Endothelial cell of umbilical vein (primary cell): ENCODE measurements around the gene INHBB. TPM values are rescaled to one million over a fixed set of nuclear protein-coding genes. Genes with fewer than 3 reads are reported as not detected.

ENCODE experiments used
- BruUV-seq: library from RNA; stranded (reverse); fragments of 400-500 nt; replicated peaks from 2 replicates; lab custom pipeline; 2021; lab: Mats Ljungman, UMichigan
- CTCF ChIA-PET: fragments of 300-600, 350-600 bp; sonication (Branson Sonifier 250); formaldehyde crosslinking; loops from one replicate; lab custom pipeline; 2021; ENCODE audit warnings: antibody characterized with exemption, inconsistent platforms; lab: Charles Lee
- POLR2A ChIA-PET: fragments of 300-600, 350-600 bp; sonication (Branson Sonifier 250); formaldehyde crosslinking; loops from one replicate; lab custom pipeline; 2021; ENCODE audit warnings: antibody characterized with exemption, inconsistent platforms; lab: Charles Lee
- DNase-seq: peaks from one replicate; pipeline ENCODE4 v3.0.0-alpha.2; 2011; ENCODE audit warnings: low read depth, low spot score
- FAIRE-seq: peaks from 2 replicates; lab custom pipeline; 2011; peaks lifted over from hg19 to GRCh38; lab: Jason Lieb, UNC
- H2AFZ ChIP-seq: 2 replicates; pipeline ENCODE4 v1.6.0; 2012; ENCODE audit warnings: low read depth, low read length, control low read depth, inconsistent platforms
- H3K27ac ChIP-seq: 2 replicates; pipeline ENCODE4 v1.5.1; 2011; ENCODE audit warnings: low read depth, mild to moderate bottlenecking, control low read depth, low read length, moderate library complexity; ENCODE audit not compliant: insufficient read depth
- H3K27me3 ChIP-seq, 2 experiments: 2 replicates each; pipeline versions ENCODE4 v1.6.0 to v1.6.1; 2011; ENCODE audit warnings: low read length in 2 of 2, mixed read lengths in 1 of 2; ENCODE audit not compliant: control insufficient read depth in 2 of 2, insufficient read depth in 2 of 2
- H3K36me3 ChIP-seq, 2 experiments: 2 replicates in 1 of 2; 3 replicates in 1 of 2; pipeline ENCODE4 v1.5.1; 2011; ENCODE audit warnings: low read length in 2 of 2, mild to moderate bottlenecking in 1 of 2, moderate library complexity in 1 of 2; ENCODE audit not compliant: control insufficient read depth in 2 of 2, insufficient read depth in 2 of 2; ENCODE audit errors: extremely low read depth in 1 of 2
- H3K4me1 ChIP-seq: 3 replicates; pipeline ENCODE4 v1.5.1; 2011; ENCODE audit warnings: mild to moderate bottlenecking, low read length; ENCODE audit not compliant: control insufficient read depth, insufficient read depth; ENCODE audit errors: extremely low read depth
- H3K4me2 ChIP-seq: 2 replicates; pipeline ENCODE4 v1.6.1; 2011; ENCODE audit warnings: low read length, control low read depth, mixed read lengths; ENCODE audit not compliant: insufficient read depth
- H3K4me3 ChIP-seq, 3 experiments: fragments of 200-600 bp in 1 of 3; sonication (generic), shearing (Covaris generic) in 1 of 3; replicated peaks in 1 of 3; 2 replicates each; pipeline ENCODE4 v1.5.1; 2011 to 2016; ENCODE audit warnings: control low read depth in 3 of 3, low read length in 3 of 3, mild to moderate bottlenecking in 2 of 3, inconsistent platforms in 1 of 3, low read depth in 1 of 3, moderate library complexity in 1 of 3; ENCODE audit not compliant: insufficient read depth in 1 of 3
- H3K79me2 ChIP-seq: 2 replicates; pipeline ENCODE4 v1.6.0; 2012; ENCODE audit warnings: low read length, inconsistent platforms; ENCODE audit not compliant: control insufficient read depth, insufficient read depth
- H3K9ac ChIP-seq: replicated peaks from 2 replicates; pipeline ENCODE3; 2011; ENCODE audit warnings: low read length, control low read depth; ENCODE audit not compliant: insufficient read depth; ENCODE audit errors: extremely low read depth
- H3K9me1 ChIP-seq: replicated peaks from 3 replicates; pipeline ENCODE4 v1.6.0; 2011; ENCODE audit warnings: mild to moderate bottlenecking, low read length; ENCODE audit not compliant: control insufficient read depth, insufficient read depth; ENCODE audit errors: extremely low read depth
- H3K9me3 ChIP-seq: replicated peaks from 2 replicates; pipeline ENCODE4 v1.5.1; 2012; ENCODE audit warnings: low read length, inconsistent platforms; ENCODE audit not compliant: control insufficient read depth, insufficient read depth
- H4K20me1 ChIP-seq: replicated peaks from 2 replicates; pipeline ENCODE3; 2011; ENCODE audit warnings: mild to moderate bottlenecking, low read length; ENCODE audit not compliant: control insufficient read depth, insufficient read depth; ENCODE audit errors: extremely low read depth
- EZH2 ChIP-seq: IDR thresholded peaks from 2 replicates; pipeline ENCODE4 v1.6.1; 2012; ENCODE audit warnings: borderline replicate concordance, low read depth, mild to moderate bottlenecking, moderate library complexity, low read length, inconsistent platforms; ENCODE audit not compliant: severe bottlenecking
- FOS ChIP-seq: IDR thresholded peaks from 2 replicates; pipeline ENCODE4 v1.6.1; 2011; ENCODE audit warnings: mild to moderate bottlenecking, low read length, moderate library complexity, borderline replicate concordance; ENCODE audit not compliant: insufficient read depth
- GATA2 ChIP-seq: IDR thresholded peaks from 2 replicates; pipeline ENCODE4 v1.7.0; 2011; ENCODE audit warnings: low read depth, mild to moderate bottlenecking, moderate library complexity, mixed read lengths, low read length; ENCODE audit not compliant: insufficient read length, insufficient read depth
- JUN ChIP-seq: IDR thresholded peaks from 2 replicates; pipeline ENCODE4 v1.6.1; 2011; ENCODE audit warnings: borderline replicate concordance, low read depth; ENCODE audit not compliant: insufficient read length, insufficient read depth
- MYC ChIP-seq: IDR thresholded peaks from one replicate; pipeline ENCODE4 v1.6.1; 2011; ENCODE audit warnings: mild to moderate bottlenecking, low read depth, low read length
- POLR2A ChIP-seq: IDR thresholded peaks from 2 replicates; pipeline ENCODE4 v1.6.1; 2012; ENCODE audit warnings: low read depth, mild to moderate bottlenecking, control low read depth, low read length
- POLR2AphosphoS5 ChIP-seq: IDR thresholded peaks from 2 replicates; pipeline ENCODE4 v1.6.1; 2012; ENCODE audit warnings: low read depth, mild to moderate bottlenecking, control low read depth, low read length, moderate library complexity; ENCODE audit not compliant: insufficient read depth
- dilution Hi-C: fragments of 300-500 bp; cut with MboI; formaldehyde crosslinking; loops from one replicate; pipeline ENCODE4 v1.15.0; 2019; ENCODE audit warnings: low sequenced_read_pairs; ENCODE audit not compliant: extremely low pct_ligation_motif_present
- intact Hi-C: fragments of 100-400 bp; cut with micrococcal nuclease; formaldehyde crosslinking; loops from one replicate; pipeline ENCODE4 v1.10.0; 2022
- polyA plus RNA-seq, 4 experiments: library from polyadenylated mRNA; depleted of rRNA in 3 of 4; stranded (reverse) in 3 of 4; unstranded in 1 of 4; fragments of >200 nt; gene quantifications; 2 replicates each; pipeline versions ENCODE4 v1.2.1 to v1.2.3, GENCODE V29; 2011 to 2012; ENCODE audit warnings: missing spikeins in 1 of 4
- total RNA-seq: library from RNA; stranded (reverse); gene quantifications from 2 replicates; pipeline ENCODE4 v1.2.3, GENCODE V29; 2021
- TF ChIP-seq, protein P1 (sequence below): IDR thresholded peaks from 2 replicates; pipeline ENCODE4 v1.6.1; 2011; ENCODE audit not compliant: insufficient read depth, insufficient read length
- TF ChIP-seq, protein P2 (sequence below), 2 donors: IDR thresholded peaks; 1 replicate in 1 of 2; 2 replicates in 1 of 2; pipeline ENCODE4 v1.5.1; 2011; ENCODE audit warnings: low read length in 2 of 2, mild to moderate bottlenecking in 2 of 2, moderate library complexity in 2 of 2, control low read depth in 1 of 2, inconsistent platforms in 1 of 2, low read depth in 1 of 2; ENCODE audit not compliant: insufficient read depth in 1 of 2; ENCODE audit errors: extremely low read depth in 1 of 2

INHBB gene
- total and polyA plus RNA-seq, 2 donors (not counting 3 experiments of a cell fraction or from before 2014, with no cell fraction given) = 0.11 to 1.8 TPM

GRCh38 chr2:120360307-120360855 is 14.4 kb downstream of the INHBB start:
- no peak for TF ChIP-seq MYC
- no peak for TF ChIP-seq FOS
- TF ChIP-seq, protein P1, sequence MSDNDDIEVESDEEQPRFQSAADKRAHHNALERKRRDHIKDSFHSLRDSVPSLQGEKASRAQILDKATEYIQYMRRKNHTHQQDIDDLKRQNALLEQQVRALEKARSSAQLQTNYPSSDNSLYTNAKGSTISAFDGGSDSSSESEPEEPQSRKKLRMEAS = no peak
- TF ChIP-seq EZH2 = no peak
- no peak for TF ChIP-seq GATA2
- TF ChIP-seq, protein P2, sequence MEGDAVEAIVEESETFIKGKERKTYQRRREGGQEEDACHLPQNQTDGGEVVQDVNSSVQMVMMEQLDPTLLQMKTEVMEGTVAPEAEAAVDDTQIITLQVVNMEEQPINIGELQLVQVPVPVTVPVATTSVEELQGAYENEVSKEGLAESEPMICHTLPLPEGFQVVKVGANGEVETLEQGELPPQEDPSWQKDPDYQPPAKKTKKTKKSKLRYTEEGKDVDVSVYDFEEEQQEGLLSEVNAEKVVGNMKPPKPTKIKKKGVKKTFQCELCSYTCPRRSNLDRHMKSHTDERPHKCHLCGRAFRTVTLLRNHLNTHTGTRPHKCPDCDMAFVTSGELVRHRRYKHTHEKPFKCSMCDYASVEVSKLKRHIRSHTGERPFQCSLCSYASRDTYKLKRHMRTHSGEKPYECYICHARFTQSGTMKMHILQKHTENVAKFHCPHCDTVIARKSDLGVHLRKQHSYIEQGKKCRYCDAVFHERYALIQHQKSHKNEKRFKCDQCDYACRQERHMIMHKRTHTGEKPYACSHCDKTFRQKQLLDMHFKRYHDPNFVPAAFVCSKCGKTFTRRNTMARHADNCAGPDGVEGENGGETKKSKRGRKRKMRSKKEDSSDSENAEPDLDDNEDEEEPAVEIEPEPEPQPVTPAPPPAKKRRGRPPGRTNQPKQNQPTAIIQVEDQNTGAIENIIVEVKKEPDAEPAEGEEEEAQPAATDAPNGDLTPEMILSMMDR (IDR thresholded peaks at IDR 0.05; ENCODE audit: extremely low read depth in 1 of 2, insufficient read depth in 1 of 2, low read depth in 1 of 2, low read length in 2 of 2) = no peak
- no peak for TF ChIP-seq JUN
- no peak for TF ChIP-seq POLR2A
- TF ChIP-seq POLR2AphosphoS5 = no peak
- intact Hi-C loops (no loop called here), dilution Hi-C loops (no loop called here)
- no peaks in the 10 kb centered on the region for H3K4me1 ChIP-seq
- BruUV-seq = no TSS peak
- CTCF ChIA-PET = interaction anchor here (1.0 to 1.7 kb wide), 2 partner anchors 17 to 336 kb away, joined by 4 to 5 read pairs; no protein-coding TSS in a partner anchor
- FAIRE-seq (no peak), DNase-seq (peak; percentile 7)
- H3K4me3 ChIP-seq = no peak overlapping the region
- H3K79me2 ChIP-seq = no peaks in the 10 kb centered on the region
- H3K27me3 ChIP-seq = peaks cover 0 to 2% of the 10 kb centered on the region in 2 experiments
- no peaks in the 10 kb centered on the region for H3K9me1 ChIP-seq
- H4K20me1 ChIP-seq = no peaks in the 10 kb centered on the region
- H3K9me3 ChIP-seq = no peaks in the 10 kb centered on the region
- no peak overlapping the region for H3K4me2 ChIP-seq
- no peak overlapping the region for H3K27ac ChIP-seq
- no peak overlapping the region for H3K9ac ChIP-seq
- H2AFZ ChIP-seq = no peak overlapping the region
- H3K36me3 ChIP-seq = no peaks in the 10 kb centered on the region
- POLR2A ChIA-PET = no interaction called here
